ENCODE data around the gene GSTM5. TPM values are rescaled to one million over a fixed set of nuclear protein-coding genes. Genes with fewer than 3 reads are reported as not detected.
"Not testable (repeated sequence)": the region's sequence is repeated elsewhere in the genome, so short reads cannot be mapped to it uniquely, and the experiment has no call there.

Gene GSTM5
- total RNA-seq, 1 experiment from 2014 or later = 0.11 TPM

DNA sequence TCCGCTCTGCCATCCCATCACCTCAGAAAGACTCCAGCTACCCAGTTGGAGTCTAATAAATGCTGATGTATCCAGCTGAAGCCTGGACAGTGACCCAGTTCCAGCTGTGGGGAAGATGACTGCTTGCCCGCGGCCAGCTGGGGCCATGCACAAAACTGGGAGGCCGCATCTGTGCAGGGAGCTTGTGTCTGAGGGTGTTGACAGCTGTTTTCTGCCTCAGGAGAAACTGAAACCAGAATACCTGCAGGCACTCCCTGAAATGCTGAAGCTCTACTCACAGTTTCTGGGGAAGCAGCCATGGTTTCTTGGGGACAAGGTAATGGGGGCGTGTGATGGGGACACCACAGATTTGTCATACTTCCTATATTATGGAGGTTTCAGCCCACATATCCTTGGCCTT lies 41.0 kb upstream of the GSTM5 start:
- POLR2A ChIA-PET = interaction anchor here (1.0 kb wide), 1 partner anchor 31 kb away, joined by 4 read pairs; no protein-coding TSS in a partner anchor
- ATAC-seq = no peak
- Mint-ChIP-seq H3K4me3 (no peak overlapping the region), H3K4me1 (peaks cover 6% of the 10 kb centered on the region), H3K9me3 (peaks cover 9% of the 10 kb centered on the region), H3K27ac (no peak overlapping the region), H3K36me3 (no peaks in the 10 kb centered on the region), H3K27me3 (ENCODE audit: low read depth) (peaks cover 3% of the 10 kb centered on the region; the same call in 1 of the 2 replicates)
- CTCF ChIA-PET = interaction anchor here (1.2 to 5.4 kb wide), 2 partner anchors 31 to 253 kb away, joined by 3 to 22 read pairs; no protein-coding TSS in a partner anchor
- TF ChIP-seq ELF4 (CRISPR knock-in tag; IDR thresholded peaks at IDR 0.05; ENCODE audit: low read depth) (no peak), JUN (CRISPR knock-in tag; IDR thresholded peaks at IDR 0.05) (no peak), GRHL2 (CRISPR knock-in tag; IDR thresholded peaks at IDR 0.05; ENCODE audit: insufficient replicate concordance, severe bottlenecking) (no peak), OVOL2 (CRISPR knock-in tag; IDR thresholded peaks at IDR 0.05; ENCODE audit: borderline replicate concordance) (no peak), ESRRA (CRISPR knock-in tag; IDR thresholded peaks at IDR 0.05; ENCODE audit: borderline replicate concordance) (no peak), TEAD4 (CRISPR knock-in tag; IDR thresholded peaks at IDR 0.05) (no peak), SMAD4 (CRISPR knock-in tag; IDR thresholded peaks at IDR 0.05) (no peak), FOXJ3 (CRISPR knock-in tag; IDR thresholded peaks at IDR 0.05; ENCODE audit: borderline replicate concordance) (no peak), ZNF232 (CRISPR knock-in tag; IDR thresholded peaks at IDR 0.05) (no peak), ZNF219 (CRISPR knock-in tag; IDR thresholded peaks at IDR 0.05; ENCODE audit: borderline replicate concordance) (no peak), GTF2I (CRISPR knock-in tag; conservative IDR thresholded peaks at IDR 0.05) (no peak), ATF1 (CRISPR knock-in tag; IDR thresholded peaks at IDR 0.05) (no peak)
- TF ChIP-seq, protein P1, sequence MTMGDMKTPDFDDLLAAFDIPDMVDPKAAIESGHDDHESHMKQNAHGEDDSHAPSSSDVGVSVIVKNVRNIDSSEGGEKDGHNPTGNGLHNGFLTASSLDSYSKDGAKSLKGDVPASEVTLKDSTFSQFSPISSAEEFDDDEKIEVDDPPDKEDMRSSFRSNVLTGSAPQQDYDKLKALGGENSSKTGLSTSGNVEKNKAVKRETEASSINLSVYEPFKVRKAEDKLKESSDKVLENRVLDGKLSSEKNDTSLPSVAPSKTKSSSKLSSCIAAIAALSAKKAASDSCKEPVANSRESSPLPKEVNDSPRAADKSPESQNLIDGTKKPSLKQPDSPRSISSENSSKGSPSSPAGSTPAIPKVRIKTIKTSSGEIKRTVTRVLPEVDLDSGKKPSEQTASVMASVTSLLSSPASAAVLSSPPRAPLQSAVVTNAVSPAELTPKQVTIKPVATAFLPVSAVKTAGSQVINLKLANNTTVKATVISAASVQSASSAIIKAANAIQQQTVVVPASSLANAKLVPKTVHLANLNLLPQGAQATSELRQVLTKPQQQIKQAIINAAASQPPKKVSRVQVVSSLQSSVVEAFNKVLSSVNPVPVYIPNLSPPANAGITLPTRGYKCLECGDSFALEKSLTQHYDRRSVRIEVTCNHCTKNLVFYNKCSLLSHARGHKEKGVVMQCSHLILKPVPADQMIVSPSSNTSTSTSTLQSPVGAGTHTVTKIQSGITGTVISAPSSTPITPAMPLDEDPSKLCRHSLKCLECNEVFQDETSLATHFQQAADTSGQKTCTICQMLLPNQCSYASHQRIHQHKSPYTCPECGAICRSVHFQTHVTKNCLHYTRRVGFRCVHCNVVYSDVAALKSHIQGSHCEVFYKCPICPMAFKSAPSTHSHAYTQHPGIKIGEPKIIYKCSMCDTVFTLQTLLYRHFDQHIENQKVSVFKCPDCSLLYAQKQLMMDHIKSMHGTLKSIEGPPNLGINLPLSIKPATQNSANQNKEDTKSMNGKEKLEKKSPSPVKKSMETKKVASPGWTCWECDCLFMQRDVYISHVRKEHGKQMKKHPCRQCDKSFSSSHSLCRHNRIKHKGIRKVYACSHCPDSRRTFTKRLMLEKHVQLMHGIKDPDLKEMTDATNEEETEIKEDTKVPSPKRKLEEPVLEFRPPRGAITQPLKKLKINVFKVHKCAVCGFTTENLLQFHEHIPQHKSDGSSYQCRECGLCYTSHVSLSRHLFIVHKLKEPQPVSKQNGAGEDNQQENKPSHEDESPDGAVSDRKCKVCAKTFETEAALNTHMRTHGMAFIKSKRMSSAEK (CRISPR knock-in tag; IDR thresholded peaks at IDR 0.05; ENCODE audit: borderline replicate concordance) = no peak
- TF ChIP-seq, protein P2, sequence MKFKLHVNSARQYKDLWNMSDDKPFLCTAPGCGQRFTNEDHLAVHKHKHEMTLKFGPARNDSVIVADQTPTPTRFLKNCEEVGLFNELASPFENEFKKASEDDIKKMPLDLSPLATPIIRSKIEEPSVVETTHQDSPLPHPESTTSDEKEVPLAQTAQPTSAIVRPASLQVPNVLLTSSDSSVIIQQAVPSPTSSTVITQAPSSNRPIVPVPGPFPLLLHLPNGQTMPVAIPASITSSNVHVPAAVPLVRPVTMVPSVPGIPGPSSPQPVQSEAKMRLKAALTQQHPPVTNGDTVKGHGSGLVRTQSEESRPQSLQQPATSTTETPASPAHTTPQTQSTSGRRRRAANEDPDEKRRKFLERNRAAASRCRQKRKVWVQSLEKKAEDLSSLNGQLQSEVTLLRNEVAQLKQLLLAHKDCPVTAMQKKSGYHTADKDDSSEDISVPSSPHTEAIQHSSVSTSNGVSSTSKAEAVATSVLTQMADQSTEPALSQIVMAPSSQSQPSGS (CRISPR knock-in tag; IDR thresholded peaks at IDR 0.05; ENCODE audit: borderline replicate concordance, low read depth) = no peak
- TF ChIP-seq, protein P3, sequence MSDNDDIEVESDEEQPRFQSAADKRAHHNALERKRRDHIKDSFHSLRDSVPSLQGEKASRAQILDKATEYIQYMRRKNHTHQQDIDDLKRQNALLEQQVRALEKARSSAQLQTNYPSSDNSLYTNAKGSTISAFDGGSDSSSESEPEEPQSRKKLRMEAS (CRISPR knock-in tag; IDR thresholded peaks at IDR 0.05) = no peak
- TF ChIP-seq, protein P4, sequence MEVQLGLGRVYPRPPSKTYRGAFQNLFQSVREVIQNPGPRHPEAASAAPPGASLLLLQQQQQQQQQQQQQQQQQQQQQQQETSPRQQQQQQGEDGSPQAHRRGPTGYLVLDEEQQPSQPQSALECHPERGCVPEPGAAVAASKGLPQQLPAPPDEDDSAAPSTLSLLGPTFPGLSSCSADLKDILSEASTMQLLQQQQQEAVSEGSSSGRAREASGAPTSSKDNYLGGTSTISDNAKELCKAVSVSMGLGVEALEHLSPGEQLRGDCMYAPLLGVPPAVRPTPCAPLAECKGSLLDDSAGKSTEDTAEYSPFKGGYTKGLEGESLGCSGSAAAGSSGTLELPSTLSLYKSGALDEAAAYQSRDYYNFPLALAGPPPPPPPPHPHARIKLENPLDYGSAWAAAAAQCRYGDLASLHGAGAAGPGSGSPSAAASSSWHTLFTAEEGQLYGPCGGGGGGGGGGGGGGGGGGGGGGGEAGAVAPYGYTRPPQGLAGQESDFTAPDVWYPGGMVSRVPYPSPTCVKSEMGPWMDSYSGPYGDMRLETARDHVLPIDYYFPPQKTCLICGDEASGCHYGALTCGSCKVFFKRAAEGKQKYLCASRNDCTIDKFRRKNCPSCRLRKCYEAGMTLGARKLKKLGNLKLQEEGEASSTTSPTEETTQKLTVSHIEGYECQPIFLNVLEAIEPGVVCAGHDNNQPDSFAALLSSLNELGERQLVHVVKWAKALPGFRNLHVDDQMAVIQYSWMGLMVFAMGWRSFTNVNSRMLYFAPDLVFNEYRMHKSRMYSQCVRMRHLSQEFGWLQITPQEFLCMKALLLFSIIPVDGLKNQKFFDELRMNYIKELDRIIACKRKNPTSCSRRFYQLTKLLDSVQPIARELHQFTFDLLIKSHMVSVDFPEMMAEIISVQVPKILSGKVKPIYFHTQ (CRISPR knock-in tag; IDR thresholded peaks at IDR 0.05) = no peak
- TF ChIP-seq, protein P5, sequence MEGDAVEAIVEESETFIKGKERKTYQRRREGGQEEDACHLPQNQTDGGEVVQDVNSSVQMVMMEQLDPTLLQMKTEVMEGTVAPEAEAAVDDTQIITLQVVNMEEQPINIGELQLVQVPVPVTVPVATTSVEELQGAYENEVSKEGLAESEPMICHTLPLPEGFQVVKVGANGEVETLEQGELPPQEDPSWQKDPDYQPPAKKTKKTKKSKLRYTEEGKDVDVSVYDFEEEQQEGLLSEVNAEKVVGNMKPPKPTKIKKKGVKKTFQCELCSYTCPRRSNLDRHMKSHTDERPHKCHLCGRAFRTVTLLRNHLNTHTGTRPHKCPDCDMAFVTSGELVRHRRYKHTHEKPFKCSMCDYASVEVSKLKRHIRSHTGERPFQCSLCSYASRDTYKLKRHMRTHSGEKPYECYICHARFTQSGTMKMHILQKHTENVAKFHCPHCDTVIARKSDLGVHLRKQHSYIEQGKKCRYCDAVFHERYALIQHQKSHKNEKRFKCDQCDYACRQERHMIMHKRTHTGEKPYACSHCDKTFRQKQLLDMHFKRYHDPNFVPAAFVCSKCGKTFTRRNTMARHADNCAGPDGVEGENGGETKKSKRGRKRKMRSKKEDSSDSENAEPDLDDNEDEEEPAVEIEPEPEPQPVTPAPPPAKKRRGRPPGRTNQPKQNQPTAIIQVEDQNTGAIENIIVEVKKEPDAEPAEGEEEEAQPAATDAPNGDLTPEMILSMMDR (IDR thresholded peaks at IDR 0.05) = no peak
- TF ChIP-seq, protein P6, sequence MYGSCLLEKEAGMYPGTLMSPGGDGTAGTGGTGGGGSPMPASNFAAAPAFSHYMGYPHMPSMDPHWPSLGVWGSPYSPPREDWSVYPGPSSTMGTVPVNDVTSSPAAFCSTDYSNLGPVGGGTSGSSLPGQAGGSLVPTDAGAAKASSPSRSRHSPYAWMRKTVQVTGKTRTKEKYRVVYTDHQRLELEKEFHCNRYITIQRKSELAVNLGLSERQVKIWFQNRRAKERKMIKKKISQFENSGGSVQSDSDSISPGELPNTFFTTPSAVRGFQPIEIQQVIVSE (CRISPR knock-in tag; IDR thresholded peaks at IDR 0.05; ENCODE audit: borderline replicate concordance) = no peak
- TF ChIP-seq, protein P7, sequence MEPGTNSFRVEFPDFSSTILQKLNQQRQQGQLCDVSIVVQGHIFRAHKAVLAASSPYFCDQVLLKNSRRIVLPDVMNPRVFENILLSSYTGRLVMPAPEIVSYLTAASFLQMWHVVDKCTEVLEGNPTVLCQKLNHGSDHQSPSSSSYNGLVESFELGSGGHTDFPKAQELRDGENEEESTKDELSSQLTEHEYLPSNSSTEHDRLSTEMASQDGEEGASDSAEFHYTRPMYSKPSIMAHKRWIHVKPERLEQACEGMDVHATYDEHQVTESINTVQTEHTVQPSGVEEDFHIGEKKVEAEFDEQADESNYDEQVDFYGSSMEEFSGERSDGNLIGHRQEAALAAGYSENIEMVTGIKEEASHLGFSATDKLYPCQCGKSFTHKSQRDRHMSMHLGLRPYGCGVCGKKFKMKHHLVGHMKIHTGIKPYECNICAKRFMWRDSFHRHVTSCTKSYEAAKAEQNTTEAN (CRISPR knock-in tag; IDR thresholded peaks at IDR 0.05) = no peak
- no peak for DNase-seq (ENCODE audit: low spot score)

DNA sequence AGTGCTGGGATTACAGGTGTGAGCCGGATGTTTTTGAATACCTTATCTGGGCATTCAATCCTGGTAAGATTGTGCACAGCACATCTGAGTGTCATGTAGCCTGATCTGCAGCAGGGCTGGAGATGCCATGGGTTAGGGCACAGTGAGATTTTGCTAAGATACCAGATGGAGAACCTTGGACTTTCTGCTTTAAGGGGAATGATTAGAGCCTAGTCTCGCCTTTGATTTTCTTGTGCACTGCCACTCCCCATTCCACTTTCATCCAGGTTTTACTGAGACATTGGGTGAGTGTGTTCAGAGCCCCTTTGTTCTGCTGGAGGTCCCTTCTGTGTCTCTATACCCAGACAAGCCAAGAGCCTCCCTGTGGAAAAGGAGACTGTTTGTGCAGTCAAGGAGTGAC lies 38.2 kb upstream of the GSTM5 start:
- H3K27me3 Mint-ChIP-seq (ENCODE audit: low read depth); H3K4me1 Mint-ChIP-seq; H3K27ac Mint-ChIP-seq; DNase-seq (ENCODE audit: low spot score); H3K9me3 Mint-ChIP-seq; POLR2A ChIA-PET; H3K4me3 Mint-ChIP-seq; H3K36me3 Mint-ChIP-seq; ATAC-seq; CTCF ChIA-PET: not testable (repeated sequence)

DNA sequence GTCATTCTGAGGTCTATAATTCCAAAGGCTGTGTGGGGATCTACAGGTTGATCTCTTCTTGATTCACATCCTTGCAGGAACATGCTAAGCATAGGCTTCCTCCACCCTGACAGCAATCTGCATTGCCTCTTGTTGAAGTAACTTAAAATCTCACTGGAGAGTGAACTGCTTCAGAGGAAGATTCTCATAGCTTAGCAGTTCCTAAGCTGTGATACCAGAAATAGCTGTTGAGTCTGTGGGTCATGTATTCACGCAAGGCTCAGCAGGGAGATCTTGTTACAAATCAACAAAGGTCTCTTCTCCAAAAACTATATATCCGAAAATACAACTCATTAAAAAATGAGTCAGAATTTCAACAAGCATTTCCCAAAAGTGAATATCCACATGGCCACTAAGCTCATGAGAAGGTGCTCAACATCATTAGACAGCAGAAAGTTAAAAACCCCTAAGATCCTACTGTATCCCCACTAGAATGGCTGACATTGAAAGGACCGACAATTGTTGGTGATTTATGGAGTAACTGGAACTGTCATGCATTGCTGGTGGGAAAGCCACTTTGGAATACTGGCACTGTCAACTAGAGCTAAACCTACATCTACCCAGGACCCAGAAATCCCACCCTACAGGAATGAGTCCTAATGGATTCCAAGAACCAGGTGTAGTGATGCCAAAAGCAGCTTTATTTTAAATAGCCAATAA lies 35.2 kb upstream of the GSTM5 start:
- ATAC-seq; H3K27me3 Mint-ChIP-seq (ENCODE audit: low read depth); H3K4me1 Mint-ChIP-seq; POLR2A ChIA-PET; DNase-seq (ENCODE audit: low spot score); H3K9me3 Mint-ChIP-seq; H3K36me3 Mint-ChIP-seq; H3K4me3 Mint-ChIP-seq; CTCF ChIA-PET; H3K27ac Mint-ChIP-seq: not testable (repeated sequence)

All from WTC11 (cell line).